GM12878 (cell line): ENCODE results near the gene NOTCH1. TPM values are rescaled to one million over a fixed set of nuclear protein-coding genes. Genes with fewer than 3 reads are reported as not detected.

Experiments
- ATAC-seq: fragments of 200-7000 bp; cut with Tn5 transposase; 3 replicates; pipeline ENCODE4 v1.9.1; 2020; ENCODE audit warnings: mild to moderate bottlenecking, moderate library complexity
- BruUV-seq: library from RNA; stranded (reverse); fragments of 400-500 nt; replicated peaks from 2 replicates; lab custom pipeline; 2021; lab: Mats Ljungman, UMichigan
- CTCF ChIA-PET: fragments of 300-600 bp; sonication (Branson Sonifier 250); formaldehyde crosslinking; extraction: SDS; loops from one replicate; lab custom pipeline; 2021; ENCODE audit warnings: inconsistent platforms; lab: Yijun Ruan, JAX
- POLR2A ChIA-PET: fragments of 350-600 bp; formaldehyde crosslinking; extraction: SDS; loops from one replicate; lab custom pipeline; 2021; ENCODE audit warnings: inconsistent platforms; lab: Charles Lee
- RAD21 ChIA-PET: fragments of 300-600 bp; sonication (Branson Sonifier 250); formaldehyde crosslinking; loops from one replicate; lab custom pipeline; 2023; ENCODE audit warnings: antibody characterized with exemption; ENCODE audit not compliant: unreplicated experiment; lab: Charles Lee
- SMC1A ChIA-PET: fragments of 300-600 bp; sonication (Branson Sonifier 250); formaldehyde crosslinking; loops from one replicate; lab custom pipeline; 2023; ENCODE audit not compliant: unreplicated experiment, uncharacterized antibody; lab: Charles Lee
- DNase-seq: peaks from one replicate; pipeline ENCODE4 v3.0.0-alpha.2; 2011; ENCODE audit warnings: low read depth, low spot score
- FAIRE-seq: peaks from 3 replicates; lab custom pipeline; 2011; peaks lifted over from hg19 to GRCh38; lab: Jason Lieb, UNC
- H2AFZ ChIP-seq: 2 replicates; pipeline ENCODE4 v1.6.0; 2011; ENCODE audit warnings: low read depth, low read length, control low read depth; ENCODE audit not compliant: control insufficient read depth
- H3K27ac ChIP-seq: 2 replicates; pipeline ENCODE4 v1.5.1; 2011; ENCODE audit warnings: control low read depth; ENCODE audit not compliant: control insufficient read depth, insufficient read depth
- H3K27me3 ChIP-seq, 2 experiments: replicated peaks in 1 of 2; 2 replicates each; pipeline versions ENCODE4 v1.6.0 to v1.6.1; 2011; ENCODE audit warnings: low read length in 1 of 2; ENCODE audit not compliant: control insufficient read depth in 2 of 2, insufficient read depth in 2 of 2
- H3K36me3 ChIP-seq, 2 experiments: 2 replicates each; pipeline ENCODE4 v1.5.1; 2011; ENCODE audit warnings: low read length in 1 of 2; ENCODE audit not compliant: control insufficient read depth in 2 of 2, insufficient read depth in 2 of 2
- H3K4me1 ChIP-seq: 2 replicates; pipeline ENCODE4 v1.6.1; 2011; ENCODE audit warnings: mild to moderate bottlenecking, low read length, moderate library complexity, mixed read lengths; ENCODE audit not compliant: control insufficient read depth, insufficient read depth
- H3K4me2 ChIP-seq: 2 replicates; pipeline ENCODE4 v1.6.0; 2011; ENCODE audit warnings: control low read depth; ENCODE audit not compliant: control insufficient read depth, insufficient read depth
- H3K4me3 ChIP-seq: fragments of 200-600 bp; sonication (generic); 2 replicates; pipeline ENCODE4 v1.5.1; 2016
- H3K79me2 ChIP-seq: 2 replicates; pipeline ENCODE4 v1.6.0; 2011; ENCODE audit warnings: low read length; ENCODE audit not compliant: control insufficient read depth, insufficient read depth
- H3K9ac ChIP-seq: 2 replicates; pipeline ENCODE4 v1.8.0; 2011; ENCODE audit warnings: low read length, control low read depth, mixed read lengths; ENCODE audit not compliant: control insufficient read depth, insufficient read depth
- H3K9me3 ChIP-seq: replicated peaks from 3 replicates; pipeline ENCODE4 v1.5.1; 2011; ENCODE audit warnings: mild to moderate bottlenecking, low read length; ENCODE audit not compliant: control insufficient read depth, insufficient read depth
- H4K20me1 ChIP-seq: 2 replicates; pipeline ENCODE4 v1.6.0; 2011; ENCODE audit not compliant: control insufficient read depth, insufficient read depth
- ASH2L ChIP-seq: fragments of 300-600, 200-600 bp; sonication (generic); IDR thresholded peaks from 2 replicates; pipeline ENCODE4 v1.6.1; 2017; ENCODE audit warnings: low read depth, mild to moderate bottlenecking, borderline replicate concordance
- ATF3 ChIP-seq: IDR thresholded peaks from 2 replicates; pipeline ENCODE4 v1.6.1; 2011; ENCODE audit warnings: low read depth, mild to moderate bottlenecking, low read length, moderate library complexity, borderline replicate concordance; ENCODE audit errors: extremely low read depth
- BCL3 ChIP-seq: IDR thresholded peaks from 2 replicates; pipeline ENCODE4 v1.6.1; 2011; ENCODE audit warnings: borderline replicate concordance, low read depth, mild to moderate bottlenecking, moderate library complexity, low read length; ENCODE audit not compliant: insufficient read depth, poor library complexity, severe bottlenecking
- BRCA1 ChIP-seq: IDR thresholded peaks from 2 replicates; pipeline ENCODE4 v1.6.1; 2011; ENCODE audit warnings: low read depth, low read length, improper control_type of control experiment
- HDAC6 ChIP-seq: fragments of 200-600 bp; sonication (generic); IDR thresholded peaks from one replicate; pipeline ENCODE4 v1.8.0; 2017; ENCODE audit warnings: antibody characterized with exemption; ENCODE audit not compliant: unreplicated experiment
- IRF4 ChIP-seq: IDR thresholded peaks from 2 replicates; pipeline ENCODE4 v1.6.1; 2011; ENCODE audit warnings: low read depth, low read length
- KAT2A ChIP-seq: conservative IDR thresholded peaks from 2 replicates; pipeline ENCODE4 v1.6.1; 2011; ENCODE audit warnings: low read depth, low read length; ENCODE audit not compliant: control insufficient read depth
- POU2F2 ChIP-seq: IDR thresholded peaks from 3 replicates; pipeline ENCODE4 v1.6.1; 2011; ENCODE audit warnings: low read depth, mild to moderate bottlenecking, low read length, borderline replicate concordance
- RBBP5 ChIP-seq: fragments of 200-600 bp; sonication (generic); conservative IDR thresholded peaks from 2 replicates; pipeline ENCODE4 v1.6.1; 2016
- SMARCA5 ChIP-seq: fragments of 450-650 bp; IDR thresholded peaks from 2 replicates; pipeline ENCODE4 v1.6.1; 2017; ENCODE audit warnings: mild to moderate bottlenecking
- SMC3 ChIP-seq: IDR thresholded peaks from 2 replicates; pipeline ENCODE4 v1.6.1; 2011; ENCODE audit warnings: low read length, improper control_type of control experiment, borderline replicate concordance
- SPI1 ChIP-seq: IDR thresholded peaks from 2 replicates; pipeline ENCODE4 v1.6.1; 2011; ENCODE audit warnings: low read depth, mild to moderate bottlenecking, low read length, moderate library complexity, borderline replicate concordance; ENCODE audit not compliant: insufficient read depth
- ZZZ3 ChIP-seq: IDR thresholded peaks from 2 replicates; pipeline ENCODE4 v1.6.1; 2011; ENCODE audit warnings: low read depth; ENCODE audit not compliant: control insufficient read depth, insufficient read length
- WGBS: methylation state at CpG from one replicate; pipeline ENCODE4 v1.1.6; 2016; ENCODE audit warnings: low lambda C conversion rate; ENCODE audit not compliant: insufficient replicate concordance, insufficient coverage; ENCODE audit errors: missing lambda C conversion rate; 5-methylcytosine and 5-hydroxymethylcytosine counted together
- in situ Hi-C: fragments of 300-500 bp; cut with MboI; formaldehyde crosslinking; loops from 9 replicates; pipeline ENCODE4 v1.14.3; 2018; ENCODE audit warnings: mixed read lengths
- intact Hi-C: fragments of 100-400 bp; cut with micrococcal nuclease; formaldehyde crosslinking; loops from one replicate; pipeline ENCODE4 v1.14.2; 2022; ENCODE audit not compliant: unreplicated experiment
- polyA plus RNA-seq, 11 experiments: library from polyadenylated mRNA; depleted of rRNA in 4 of 11; unstranded in 6 of 11; stranded (reverse) in 5 of 11; fragments of >200 nt; fragmentation: Nextera tagmentation in 4 of 11; fragmentation: Illumina TruSeq in 1 of 11; extraction: Ambion mirVana in 4 of 11; extraction: Trizol in 1 of 11; gene quantifications; 1 replicate in 1 of 11; 2 replicates in 10 of 11; pipeline versions ENCODE4 v1.2.1 to v1.2.3, GENCODE V29; 2011 to 2016; ENCODE audit warnings: inconsistent platforms in 2 of 11, missing spikeins in 2 of 11, low read depth in 1 of 11
- total RNA-seq, 4 experiments: library from RNA; depleted of rRNA in 3 of 4; stranded (reverse); fragments of >200 nt in 3 of 4; fragmentation: Illumina TruSeq in 1 of 4; extraction: Trizol in 1 of 4; gene quantifications; 2 replicates each; pipeline versions ENCODE4 v1.2.1 to v1.2.3, GENCODE V29; 2013 to 2021
- TF ChIP-seq, protein P1 (sequence below), 3 experiments: IDR thresholded peaks in 2 of 3; conservative IDR thresholded peaks in 1 of 3; 2 replicates each; pipeline ENCODE4 v1.5.1; 2011; ENCODE audit warnings: low read depth in 3 of 3, low read length in 3 of 3, mild to moderate bottlenecking in 3 of 3, control low read depth in 2 of 3, moderate library complexity in 2 of 3, inconsistent platforms in 1 of 3, mixed read lengths in 1 of 3; ENCODE audit not compliant: control insufficient read depth in 2 of 3, insufficient read depth in 1 of 3; ENCODE audit errors: extremely low read depth in 1 of 3

The NOTCH1 gene
- total and polyA plus RNA-seq, 10 of the 15 experiments (the other 5 are each of a cell fraction or from before 2014, with no cell fraction given), result 0.02 to 40.0 (median 3.7) TPM

- Histone ChIP-seq H3K79me2 (no peaks in the 10 kb centered on the region), H3K4me2 (no peak overlapping the region), H2AFZ (no peak overlapping the region), H3K9ac (no peak overlapping the region), H4K20me1 (no peaks in the 10 kb centered on the region), H3K27ac (no peak overlapping the region), H3K36me3 (no peaks in the 10 kb centered on the region), H3K4me1 (peaks cover 12% of the 10 kb centered on the region), H3K4me3 (no peak overlapping the region), H3K27me3 (no peaks in the 10 kb centered on the region), H3K9me3 (peaks cover 8% of the 10 kb centered on the region; the same call in 2 of the 3 replicates)
- ATAC-seq, result no peak
- WGBS, result 33% methylated on average over 10 of the region's 10 CpGs
- POLR2A ChIA-PET, result interaction anchor here (0.5 to 0.8 kb wide), 3 partner anchors 31 to 129 kb away, joined by 3 to 4 read pairs (median 3); no protein-coding TSS in a partner anchor
- no peak for FAIRE-seq
- RAD21 ChIA-PET, result interaction anchor here (0.5 kb wide), 1 partner anchor 368 kb away, joined by 4 read pairs; no protein-coding TSS in a partner anchor
- SMC1A ChIA-PET, result interaction anchor here (0.9 kb wide), 1 partner anchor 22 kb away, joined by 3 read pairs; no protein-coding TSS in a partner anchor
- BruUV-seq, result no TSS peak
- in situ Hi-C loops, result no loop called here
- intact Hi-C loops, result no loop called here
- no peak for TF ChIP-seq POU2F2
- no peak for TF ChIP-seq ATF3
- no peak for TF ChIP-seq BRCA1
- TF ChIP-seq SMC3, result no peak
- TF ChIP-seq HDAC6, result no peak
- TF ChIP-seq ZZZ3, result no peak
- CTCF ChIA-PET, result no interaction called here
- DNase-seq, result no peak
Measured at GRCh38 chr9:136557036-136557435, 11.2 kb upstream of the NOTCH1 start.

DNA sequence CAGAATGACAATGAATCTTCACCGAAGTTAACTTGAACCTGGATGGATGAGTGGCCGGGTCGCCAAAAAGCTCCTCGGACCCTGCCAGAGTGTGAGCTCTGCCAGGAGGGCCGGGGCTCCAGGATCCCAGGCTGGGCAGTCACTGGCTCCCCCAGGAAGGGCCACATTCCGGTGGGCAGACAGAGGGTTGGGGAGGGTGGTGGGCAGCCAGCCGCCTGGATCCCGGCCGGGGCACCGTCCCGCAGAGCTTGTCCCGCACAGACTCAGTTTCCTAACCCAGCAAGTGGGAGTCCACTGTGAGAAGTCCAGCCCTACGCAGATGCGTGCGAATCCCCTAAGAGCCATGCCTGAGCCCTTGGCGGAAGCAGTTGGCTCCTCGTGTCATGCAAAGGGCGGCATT lies 10.3 kb upstream of the NOTCH1 start:
- FAIRE-seq, result no peak
- H3K27ac ChIP-seq, result no peak overlapping the region
- H3K4me3 ChIP-seq, result no peak overlapping the region
- WGBS, result 71% methylated on average over 16 of the region's 18 CpGs
- no peak overlapping the region for H3K4me2 ChIP-seq
- H4K20me1 ChIP-seq, result no peaks in the 10 kb centered on the region
- H3K79me2 ChIP-seq, result no peaks in the 10 kb centered on the region
- H3K9ac ChIP-seq, result no peak overlapping the region
- no peaks in the 10 kb centered on the region for H3K27me3 ChIP-seq
- in situ Hi-C loops (no loop called here), intact Hi-C loops (no loop called here)
- H3K36me3 ChIP-seq, result no peaks in the 10 kb centered on the region
- RAD21 ChIA-PET, result no interaction called here
- POLR2A ChIA-PET, result interaction anchor here (0.5 to 0.7 kb wide), 2 partner anchors 32 to 650 kb away, joined by 4 read pairs; no protein-coding TSS in a partner anchor
- peaks cover 7% of the 10 kb centered on the region; the same call in 2 of the 3 replicates for H3K9me3 ChIP-seq
- CTCF ChIA-PET, result interaction anchor here (1.3 to 1.6 kb wide), 2 partner anchors 17 to 71 kb away, joined by 5 read pairs; no protein-coding TSS in a partner anchor
- SMC1A ChIA-PET, result no interaction called here
- ATAC-seq, result no peak
- no peak for DNase-seq
- no TSS peak for BruUV-seq
- H3K4me1 ChIP-seq, result peaks cover 18% of the 10 kb centered on the region
- H2AFZ ChIP-seq, result no peak overlapping the region
- TF ChIP-seq BCL3 (no peak), RBBP5 (no peak), ASH2L (no peak), IRF4 (no peak), SMARCA5 (no peak), KAT2A (no peak), SPI1 (no peak)
- TF ChIP-seq, protein P1, sequence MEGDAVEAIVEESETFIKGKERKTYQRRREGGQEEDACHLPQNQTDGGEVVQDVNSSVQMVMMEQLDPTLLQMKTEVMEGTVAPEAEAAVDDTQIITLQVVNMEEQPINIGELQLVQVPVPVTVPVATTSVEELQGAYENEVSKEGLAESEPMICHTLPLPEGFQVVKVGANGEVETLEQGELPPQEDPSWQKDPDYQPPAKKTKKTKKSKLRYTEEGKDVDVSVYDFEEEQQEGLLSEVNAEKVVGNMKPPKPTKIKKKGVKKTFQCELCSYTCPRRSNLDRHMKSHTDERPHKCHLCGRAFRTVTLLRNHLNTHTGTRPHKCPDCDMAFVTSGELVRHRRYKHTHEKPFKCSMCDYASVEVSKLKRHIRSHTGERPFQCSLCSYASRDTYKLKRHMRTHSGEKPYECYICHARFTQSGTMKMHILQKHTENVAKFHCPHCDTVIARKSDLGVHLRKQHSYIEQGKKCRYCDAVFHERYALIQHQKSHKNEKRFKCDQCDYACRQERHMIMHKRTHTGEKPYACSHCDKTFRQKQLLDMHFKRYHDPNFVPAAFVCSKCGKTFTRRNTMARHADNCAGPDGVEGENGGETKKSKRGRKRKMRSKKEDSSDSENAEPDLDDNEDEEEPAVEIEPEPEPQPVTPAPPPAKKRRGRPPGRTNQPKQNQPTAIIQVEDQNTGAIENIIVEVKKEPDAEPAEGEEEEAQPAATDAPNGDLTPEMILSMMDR (IDR thresholded peaks at IDR 0.05 in 2 of 3, conservative IDR thresholded peaks at IDR 0.05 in 1 of 3; ENCODE audit: control insufficient read depth in 2 of 3, extremely low read depth in 1 of 3, insufficient read depth in 1 of 3, low read depth in 3 of 3, low read length in 3 of 3), result no peak
